ENCODE measurements around the gene KCTD11. TPM values are rescaled to one million over a fixed set of nuclear protein-coding genes. Genes with fewer than 3 reads are reported as not detected.

Gene KCTD11
- total and polyA plus RNA-seq, 10 of the 15 experiments (the other 5 are each of a cell fraction or from before 2014, with no cell fraction given) = 0.05 to 7.3 (median 2.9) TPM

GRCh38 chr17:7383371-7383741 lies 31.4 kb downstream of the KCTD11 start (continued):
- no peak for TF ChIP-seq ZSCAN29 (IDR thresholded peaks at IDR 0.05)

GRCh38 chr17:7383742-7384488 lies 32.0 kb downstream of the KCTD11 start:
- RAD21 ChIA-PET (ENCODE audit: unreplicated experiment) = no interaction called here
- H3K9ac ChIP-seq (ENCODE audit: control insufficient read depth, insufficient read depth, low read length) = peak overlapping the region; percentile 38; the same call in 1 of the 2 replicates
- in situ Hi-C loops (cut with MboI) = no loop called here
- peaks cover 4 to 5% of the 10 kb centered on the region in 2 experiments; a peak in 3 of 4 replicates for H3K27me3 ChIP-seq (replicated peaks in 1 of 2; ENCODE audit: control insufficient read depth in 2 of 2, insufficient read depth in 2 of 2, low read length in 1 of 2)
- ATAC-seq (peak; percentile 97), DNase-seq (ENCODE audit: low read depth, low spot score) (no peak), FAIRE-seq (no peak)
- WGBS (ENCODE audit: insufficient coverage, insufficient replicate concordance, low lambda C conversion rate, missing lambda C conversion rate) = 6% methylated on average over 61 of the region's 65 CpGs
- POLR2A ChIA-PET = interaction anchor here (0.6 kb wide), 1 partner anchor 20 kb away, joined by 3 read pairs; the partner anchor contains the start of gene TMEM256
- CTCF ChIA-PET = interaction anchor here (1.1 kb wide), 1 partner anchor 304 kb away, joined by 3 read pairs; the partner anchor contains the start of gene TP53
- peaks cover 8% of the 10 kb centered on the region; the same call in 1 of the 2 replicates for H3K4me1 ChIP-seq (ENCODE audit: control insufficient read depth, insufficient read depth, low read length)
- intact Hi-C loops (cut with micrococcal nuclease; ENCODE audit: unreplicated experiment) = no loop called here
- H4K20me1 ChIP-seq (ENCODE audit: control insufficient read depth, insufficient read depth) = no peaks in the 10 kb centered on the region
- SMC1A ChIA-PET (ENCODE audit: uncharacterized antibody, unreplicated experiment) = interaction anchor here (0.6 kb wide), 1 partner anchor 357 kb away, joined by 3 read pairs; no protein-coding TSS in a partner anchor
- no peak overlapping the region for H3K27ac ChIP-seq (ENCODE audit: control insufficient read depth, insufficient read depth)
- H3K4me3 ChIP-seq = peak overlapping the region; percentile 53
- peaks cover 3% of the 10 kb centered on the region; the same call in 2 of the 3 replicates for H3K9me3 ChIP-seq (replicated peaks; ENCODE audit: control insufficient read depth, insufficient read depth, low read length)
- H2AFZ ChIP-seq (ENCODE audit: control insufficient read depth, low read depth, low read length) = peak overlapping the region; percentile 79
- H3K4me2 ChIP-seq (ENCODE audit: control insufficient read depth, insufficient read depth) = peak overlapping the region; percentile 86
- BruUV-seq (replicated peaks) = no TSS peak
- no peaks in the 10 kb centered on the region for H3K36me3 ChIP-seq (ENCODE audit: control insufficient read depth in 2 of 2, insufficient read depth in 2 of 2, low read length in 1 of 2)
- no peaks in the 10 kb centered on the region for H3K79me2 ChIP-seq (ENCODE audit: control insufficient read depth, insufficient read depth, low read length)
- TF ChIP-seq MYC (IDR thresholded peaks at IDR 0.05; ENCODE audit: insufficient read depth, insufficient read length, insufficient replicate concordance, low read length, severe bottlenecking) = no peak
- TF ChIP-seq NBN (IDR thresholded peaks at IDR 0.05) = no peak
- TF ChIP-seq PAX8 (IDR thresholded peaks at IDR 0.05) = no peak
- TF ChIP-seq EZH2 (IDR thresholded peaks at IDR 0.05; ENCODE audit: borderline replicate concordance, control insufficient read depth, low read depth, low read length) = no peak
- no peak for TF ChIP-seq PKNOX1 (IDR thresholded peaks at IDR 0.05)
- TF ChIP-seq MAX (IDR thresholded peaks at IDR 0.05; ENCODE audit: low read depth, low read length) = 0 out of 2 replicates have a peak, but pooled peaks have one; percentile 14
- no peak for TF ChIP-seq CEBPB (IDR thresholded peaks at IDR 0.05; ENCODE audit: borderline replicate concordance in 1 of 2, low read depth in 2 of 2, low read length in 2 of 2)
- TF ChIP-seq CREM (IDR thresholded peaks at IDR 0.05; ENCODE audit: low read depth) = peak; percentile 72
- TF ChIP-seq RCOR1 (conservative IDR thresholded peaks at IDR 0.05; ENCODE audit: low read depth, low read length) = no peak
- no peak for TF ChIP-seq ZNF207 (IDR thresholded peaks at IDR 0.05; ENCODE audit: borderline replicate concordance)
- TF ChIP-seq MTA3 (IDR thresholded peaks at IDR 0.05; ENCODE audit: borderline replicate concordance, low read length) = no peak
- no peak for TF ChIP-seq CHD1 (IDR thresholded peaks at IDR 0.05; ENCODE audit: low read depth, low read length)
- no peak for TF ChIP-seq SREBF2 (IDR thresholded peaks at IDR 0.05; ENCODE audit: low read length)
- TF ChIP-seq HDAC6 (IDR thresholded peaks at IDR 0.05; ENCODE audit: unreplicated experiment) = no peak
- TF ChIP-seq ZBTB11 (CRISPR knock-in tag; IDR thresholded peaks at IDR 0.05) = no peak
- TF ChIP-seq POLR2A (IDR thresholded peaks at IDR 0.05; ENCODE audit: low read depth, low read length) = peak; percentile 72
- no peak for TF ChIP-seq RELA (IDR thresholded peaks at IDR 0.05; ENCODE audit: borderline replicate concordance, partially characterized antibody)

All from GM12878 (cell line).